Stimulated activated CD8-positive, alpha-beta memory T cell treated with anti-CD3 and anti-CD28 coated beads, Interleukin-4, amount 100 ng/mL, for 1 hour (primary cell): ENCODE data around the gene POMZP3.
"Not testable (repeated sequence)": the region's sequence is repeated elsewhere in the genome, so short reads cannot be mapped to it uniquely, and the experiment has no call there.

Experiments used
- DNase-seq, 2 donors: peaks; one replicate each; pipeline ENCODE4 v3.0.0-alpha.2; 2020; ENCODE audit warnings: low read depth in 2 of 2, low spot score in 1 of 2

POMZP3 gene

GRCh38 chr7:76626989-76627642 lies at the start of gene POMZP3:
POMZP3 (minus strand) TSS chr7:76627279; CDS start chr7:76626064, 1,215 bp downstream.
- not testable (repeated sequence) for DNase-seq

- DNase-seq, result not testable (repeated sequence)
These were observed 48.7 kb upstream of the POMZP3 start for GRCh38 chr7:76675783-76676182.

DNA sequence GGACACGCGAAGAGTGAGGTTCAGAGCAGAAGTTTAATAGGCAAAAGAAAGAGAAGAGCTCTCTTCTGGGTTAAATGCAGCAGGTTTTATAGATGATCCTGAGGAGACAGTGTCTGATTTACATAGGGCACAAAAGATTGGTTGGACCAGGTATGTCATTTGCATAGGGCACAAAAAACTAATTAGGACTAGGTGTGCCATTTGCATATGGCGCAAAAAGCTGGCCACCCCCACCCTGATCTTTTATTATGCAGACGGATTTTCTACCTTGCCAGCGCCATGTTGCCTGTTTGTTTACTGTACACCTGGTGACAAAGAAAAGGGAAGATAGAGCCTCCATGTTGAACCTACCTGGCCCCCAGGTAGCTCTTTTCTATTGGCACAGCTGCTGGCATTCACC lies 46.3 kb upstream of the POMZP3 start:
- not testable (repeated sequence) for DNase-seq

DNA sequence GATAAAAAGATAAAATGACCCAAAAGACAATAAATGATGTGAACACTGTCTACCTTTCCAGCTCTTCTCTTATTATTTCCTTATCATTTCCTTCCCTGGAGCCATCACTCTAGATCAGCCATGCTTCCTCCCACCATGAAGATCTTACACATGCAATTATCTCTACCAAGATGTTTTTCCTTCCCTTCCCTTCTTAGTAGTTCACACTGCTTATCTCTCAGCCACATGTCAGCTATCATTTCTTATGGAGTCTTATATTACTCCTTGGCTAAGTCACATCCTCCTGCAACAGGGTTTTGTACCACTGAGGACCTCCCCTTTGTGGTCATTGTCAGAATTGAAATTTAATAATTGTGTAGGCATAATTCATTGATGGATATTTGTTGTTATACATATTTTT lies 32.1 kb upstream of the POMZP3 start:
- not testable (repeated sequence) for DNase-seq

GRCh38 chr7:76656425-76656824 lies 29.3 kb upstream of the POMZP3 start:
- DNase-seq, result not testable (repeated sequence)

- DNase-seq, result not testable (repeated sequence)
These were observed 15.5 kb upstream of the POMZP3 start for GRCh38 chr7:76642620-76643019.

GRCh38 chr7:76637061-76637691 lies 10.1 kb upstream of the POMZP3 start:
- DNase-seq, result not testable (repeated sequence)

DNA sequence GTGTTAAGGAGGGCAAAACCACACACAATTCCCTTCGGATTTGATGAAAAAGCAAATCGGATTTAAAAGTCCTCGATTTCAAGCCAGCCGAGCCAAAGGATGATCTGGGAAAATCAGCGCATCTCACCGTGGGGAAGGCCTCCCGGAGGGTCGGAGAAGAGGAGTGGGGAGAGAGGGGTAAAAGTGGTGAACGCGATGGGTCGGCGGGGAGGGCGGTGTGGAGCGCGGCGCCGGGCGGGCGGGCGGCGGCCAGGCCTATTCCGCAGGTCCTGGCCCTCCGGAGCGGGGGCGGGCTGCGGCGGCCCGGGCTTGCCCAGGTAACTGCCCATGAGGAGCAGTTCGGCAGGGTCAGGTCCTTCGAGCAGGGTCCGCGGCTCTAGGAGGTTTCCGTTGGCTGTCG lies 498 bp downstream of the POMZP3 start:
- DNase-seq, result not testable (repeated sequence)

DNA sequence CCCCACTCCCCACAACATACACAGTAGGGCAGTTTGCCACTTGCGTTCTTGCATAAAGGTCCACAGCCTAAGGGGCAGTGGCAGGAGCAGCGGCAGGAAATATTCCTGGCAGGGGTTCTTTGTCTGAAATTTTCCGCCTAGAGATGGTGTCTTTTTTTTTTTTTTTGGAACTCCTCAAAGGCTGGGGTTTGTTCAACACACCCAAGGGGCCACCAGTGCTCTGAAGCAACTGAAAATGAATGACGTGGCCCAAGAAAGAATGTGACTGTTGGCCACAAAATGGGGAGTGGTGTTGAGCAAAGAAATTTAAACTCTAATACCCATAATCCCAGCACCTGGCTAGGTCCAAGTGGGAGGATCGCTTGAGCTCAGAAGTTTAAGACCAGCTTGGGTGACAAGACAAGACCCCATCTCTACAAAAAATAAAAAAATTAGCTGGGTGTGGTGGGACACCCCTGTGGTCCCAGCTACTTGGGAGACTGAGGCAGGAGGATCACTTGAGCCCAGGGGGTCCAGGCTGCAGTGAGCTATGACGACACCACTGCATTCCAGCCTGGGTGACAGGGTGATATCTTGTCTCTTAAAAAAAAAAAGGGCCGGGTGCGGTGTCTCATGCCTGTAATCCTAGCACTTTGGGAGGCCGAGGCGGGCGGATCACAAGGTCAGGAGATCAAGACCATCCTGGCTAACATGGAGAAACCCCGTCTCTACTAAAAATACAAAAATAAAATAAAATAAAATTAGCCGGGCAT lies 7.5 kb downstream of the POMZP3 start:
- not testable (repeated sequence) for DNase-seq

DNA sequence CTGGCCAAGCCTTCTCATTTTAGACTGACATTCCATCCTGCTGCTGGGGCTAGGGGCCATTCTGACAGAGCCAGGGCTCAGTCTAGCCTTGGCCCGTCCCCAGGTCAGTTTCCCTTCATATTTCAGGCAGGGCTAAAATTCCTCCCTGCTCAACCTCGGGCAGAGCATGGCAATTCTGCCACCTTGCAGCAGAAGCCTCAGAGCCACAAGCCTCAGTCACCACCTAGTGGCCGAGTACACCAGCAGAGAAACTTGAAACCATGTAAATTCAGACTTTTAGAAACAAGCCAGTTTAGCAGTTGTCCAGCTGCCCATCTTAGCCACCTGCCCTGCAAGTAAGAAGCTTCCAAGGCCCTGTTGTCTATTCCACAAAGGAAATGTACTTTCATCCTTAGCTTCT lies 13.3 kb downstream of the POMZP3 start:
- not testable (repeated sequence) for DNase-seq

DNA sequence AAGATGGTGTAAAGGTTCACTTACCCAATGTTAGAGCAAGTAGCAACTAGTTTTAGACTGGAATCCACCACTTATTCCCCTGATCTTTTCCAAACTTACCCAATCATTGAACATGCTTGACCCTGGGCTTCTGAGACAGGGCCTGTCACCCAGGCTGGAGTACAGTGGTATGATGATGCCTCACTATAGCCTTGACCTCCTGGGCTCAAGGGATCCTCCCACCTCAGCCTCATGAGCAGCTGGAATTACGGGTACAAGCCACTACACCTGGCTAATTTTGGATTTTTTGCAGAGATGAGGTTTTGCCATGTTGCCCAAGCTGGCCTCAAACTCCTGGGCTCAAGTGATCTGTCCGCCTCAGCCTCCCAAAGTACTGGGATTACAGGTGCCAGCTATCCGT lies 14.8 kb downstream of the POMZP3 start:
- not testable (repeated sequence) for DNase-seq

GRCh38 chr7:76609864-76610263 lies 17.2 kb downstream of the POMZP3 start:
- not testable (repeated sequence) for DNase-seq

GRCh38 chr7:76608469-76608868 lies 18.6 kb downstream of the POMZP3 start:
- DNase-seq, result not testable (repeated sequence)

DNA sequence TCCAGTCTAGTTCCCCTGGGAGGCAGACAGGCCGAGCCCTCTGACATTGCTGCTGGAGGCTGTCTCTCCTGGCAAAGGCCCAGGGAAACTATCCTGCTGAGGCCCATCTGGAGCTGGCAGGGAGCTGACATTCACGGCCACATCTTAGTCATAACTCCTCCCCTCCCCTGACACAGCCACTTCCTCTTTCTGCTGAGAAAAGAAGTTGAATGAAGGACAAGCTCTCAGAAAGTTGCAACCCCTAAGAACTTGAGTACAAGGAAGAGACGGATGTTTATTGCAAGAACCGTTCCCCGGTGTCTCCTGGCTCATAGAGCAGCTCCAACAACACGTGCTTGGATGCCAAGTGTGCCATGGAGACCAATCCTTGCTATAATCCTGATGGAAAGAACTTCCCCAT lies 21.1 kb downstream of the POMZP3 start:
- not testable (repeated sequence) for DNase-seq

DNA sequence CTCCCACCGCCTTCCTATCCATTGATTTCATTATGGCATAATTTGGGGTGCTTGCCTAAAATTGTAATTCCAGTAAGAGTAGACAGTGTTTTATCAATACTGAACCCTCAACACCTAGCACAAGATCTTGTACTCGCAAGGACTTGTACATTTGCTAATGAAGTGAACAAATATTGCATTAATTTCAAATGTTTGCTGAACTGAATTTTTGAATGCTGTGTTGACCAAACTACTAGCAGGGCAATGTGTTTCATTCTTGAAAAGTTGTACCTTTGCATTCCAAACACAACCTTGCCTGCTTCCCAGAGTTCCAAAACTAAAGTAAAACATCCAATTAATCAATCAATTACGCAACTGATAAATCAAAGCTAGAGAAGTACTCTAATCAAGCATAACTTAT lies 26.4 kb downstream of the POMZP3 start:
- DNase-seq, result not testable (repeated sequence)

GRCh38 chr7:76600116-76600482 lies 27.0 kb downstream of the POMZP3 start:
- DNase-seq, result not testable (repeated sequence)

DNA sequence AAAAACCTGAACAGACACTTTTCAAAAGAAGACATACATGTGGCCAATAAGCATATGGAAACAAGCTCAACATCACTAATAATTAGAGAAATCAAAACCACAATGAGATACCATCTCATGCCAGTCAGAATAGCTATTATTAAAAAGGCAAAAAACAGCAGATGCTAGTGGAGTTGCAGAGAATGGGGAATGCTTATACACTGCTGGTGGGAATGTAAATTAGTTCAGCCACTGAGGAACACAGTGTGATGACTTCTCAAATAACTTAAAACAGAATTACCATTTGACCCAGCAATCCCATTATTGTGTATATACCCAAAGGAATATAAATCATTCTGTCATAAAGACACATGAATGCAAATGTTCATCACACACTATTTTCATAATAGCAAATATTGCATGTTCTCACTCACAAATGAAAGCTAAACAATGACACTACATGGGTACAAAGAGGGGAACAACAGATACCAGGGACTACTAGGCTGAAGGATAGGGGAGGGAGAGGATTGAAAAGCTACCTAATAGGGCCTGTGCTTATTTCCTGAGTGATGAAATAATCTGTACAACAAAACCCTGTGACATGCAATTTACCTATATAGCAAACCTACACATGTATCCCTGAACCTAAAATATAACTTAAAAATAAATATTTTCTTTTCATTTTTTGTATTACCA lies 28.4 kb downstream of the POMZP3 start:
- DNase-seq, result not testable (repeated sequence)

DNA sequence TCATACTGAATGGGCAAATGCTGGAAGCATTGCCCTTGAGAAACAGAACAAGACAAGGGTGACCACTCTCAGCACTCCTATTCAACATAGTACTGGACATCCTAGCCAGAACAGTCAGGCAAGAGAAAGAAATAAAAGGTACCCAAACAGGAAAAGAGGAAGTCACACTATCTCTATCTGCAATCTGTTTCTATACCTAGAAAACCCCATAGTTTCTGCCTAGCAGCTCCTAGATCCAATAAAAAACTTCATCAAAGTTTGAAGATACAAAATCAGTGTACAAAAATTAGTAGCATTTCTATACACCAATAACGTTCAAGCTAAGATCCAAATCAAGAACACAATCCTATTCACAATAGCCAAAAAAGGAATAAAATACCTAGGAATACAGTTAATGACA lies 29.8 kb downstream of the POMZP3 start:
- DNase-seq, result not testable (repeated sequence)

- not testable (repeated sequence) for DNase-seq
These were observed 34.4 kb downstream of the POMZP3 start for GRCh38 chr7:76592694-76593093.

- DNase-seq, result not testable (repeated sequence)
These were observed 35.3 kb downstream of the POMZP3 start for GRCh38 chr7:76591602-76592304.

DNA sequence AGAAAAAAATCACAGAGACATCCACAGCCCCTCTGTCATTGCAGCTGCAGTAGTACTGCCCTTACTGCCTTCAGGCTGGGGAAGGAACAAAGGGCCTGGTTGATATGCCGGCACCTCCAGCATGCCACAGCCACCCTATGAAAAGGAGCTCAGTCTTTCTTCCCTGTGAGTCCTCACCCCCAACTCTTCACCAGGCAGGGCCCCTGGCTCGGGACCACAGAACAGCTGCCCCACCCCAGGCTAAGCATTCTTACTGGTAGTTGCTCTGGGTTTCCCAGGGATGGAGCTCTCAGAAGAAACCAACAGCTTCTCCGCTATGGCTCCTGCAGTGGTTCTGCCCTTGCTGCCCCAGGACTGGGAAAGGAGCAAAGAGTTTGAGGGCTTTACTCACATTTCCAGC lies 36.0 kb downstream of the POMZP3 start:
- DNase-seq, result not testable (repeated sequence)
